Adrenal gland (tissue), 12 donors: ENCODE results near the gene PBX3. TPM values are rescaled to one million over a fixed set of nuclear protein-coding genes. Genes with fewer than 3 reads are reported as not detected.

Experiments
- DNase-seq, 7 donors: peaks; one replicate each; pipeline ENCODE4 v3.0.0-alpha.2; 2019 to 2020
- H3K27ac ChIP-seq, 5 donors: fragments of 200-600 bp; sonication (generic) in 4 of 5; 1 replicate in 3 of 5; 2 replicates in 2 of 5; pipeline versions ENCODE4 v1.5.1 to v1.8.0; 2016 to 2020; ENCODE audit warnings: mild to moderate bottlenecking in 1 of 5
- H3K27me3 ChIP-seq: fragments of 200-600 bp; 2 replicates; pipeline ENCODE4 v1.8.0; 2021
- H3K36me3 ChIP-seq, 2 donors: fragments of 200-600 bp; replicated peaks in 1 of 2; 1 replicate in 1 of 2; 2 replicates in 1 of 2; pipeline versions ENCODE4 v1.5.1 to v1.8.0; 2018 to 2022
- H3K4me1 ChIP-seq, 2 donors: fragments of 200-600 bp; replicated peaks in 1 of 2; 1 replicate in 1 of 2; 2 replicates in 1 of 2; pipeline versions ENCODE4 v1.5.1 to v1.8.0; 2018 to 2021
- H3K4me3 ChIP-seq, 4 donors: fragments of 200-600 bp; sonication (generic) in 3 of 4; one replicate each; pipeline ENCODE4 v1.5.1; 2016 to 2018
- H3K9me3 ChIP-seq, 3 donors: fragments of 200-600 bp; sonication (generic) in 1 of 3; replicated peaks in 1 of 3; 1 replicate in 2 of 3; 2 replicates in 1 of 3; pipeline versions ENCODE4 v1.5.1 to v1.8.0; 2016 to 2021
- POLR2A ChIP-seq, 2 donors: fragments of 450-650 bp; IDR thresholded peaks; one replicate each; pipeline ENCODE4 v1.6.1; 2017; ENCODE audit warnings: antibody characterized with exemption in 2 of 2, mild to moderate bottlenecking in 2 of 2, moderate library complexity in 1 of 2
- WGBS, 4 donors: extraction: QIAGEN DNeasy Blood & Tissue Kit in 2 of 4; methylation state at CpG; one replicate each; pipeline versions ENCODE4 v1.1.5 to v1.1.7; 2013 to 2017; 5-methylcytosine and 5-hydroxymethylcytosine counted together
- intact Hi-C, 2 donors: fragments of 100-400 bp; cut with DNase I; formaldehyde crosslinking; loops; one replicate each; pipeline versions ENCODE4 v1.14.1 to v1.15.0; 2022 to 2023
- polyA plus RNA-seq, 3 donors: library from polyadenylated mRNA; stranded (reverse); fragments of 200-250 nt in 2 of 3; fragments of 350-450 nt in 1 of 3; fragmentation: Illumina TruSeq in 1 of 3; extraction: RNeasy Lipid Tissue Mini Kit (QIAGEN cat#74804) in 1 of 3; gene quantifications; one replicate each; pipeline ENCODE4 v1.2.3, GENCODE V29; 2013 to 2014
- total RNA-seq, 9 donors: library from RNA; depleted of rRNA in 4 of 9; stranded (reverse); fragments of >200 nt in 4 of 9; fragments of 120-200 nt in 1 of 9; fragmentation: NEBNext Ultra II Directional in 1 of 9; extraction: Animal tissue kit (Norgen Biotek cat#: 25700) in 1 of 9; gene quantifications; one replicate each; pipeline versions ENCODE4 v1.1.0 to v1.2.4, GENCODE V29; 2013 to 2023
- TF ChIP-seq, protein P1 (sequence below), 6 experiments: fragments of 450-650 bp in 4 of 6; fragments of 200-600 bp in 2 of 6; sonication (generic) in 1 of 6; IDR thresholded peaks; 1 replicate in 5 of 6; 2 replicates in 1 of 6; pipeline versions ENCODE4 v1.5.1 to v1.8.0; 2016 to 2021; ENCODE audit warnings: antibody characterized with exemption in 6 of 6, mild to moderate bottlenecking in 2 of 6, moderate library complexity in 1 of 6
- donor health status: healthy with polysubstance abuse.
- donor health status: Bipolar disorder and iron deficiency.
- donor health status: DM: yes; HTN: yes; CAD: no.
- donor health status: DM: no; HTN: no; CAD: no.
- donor health status: DM: no; HTN: no; CAD: no.
- donor health status: DM: yes; HTN: yes; CAD: no.

PBX3 gene
- total and polyA plus RNA-seq, 12 donors: 18.3 to 231 (median 133) TPM

DNA sequence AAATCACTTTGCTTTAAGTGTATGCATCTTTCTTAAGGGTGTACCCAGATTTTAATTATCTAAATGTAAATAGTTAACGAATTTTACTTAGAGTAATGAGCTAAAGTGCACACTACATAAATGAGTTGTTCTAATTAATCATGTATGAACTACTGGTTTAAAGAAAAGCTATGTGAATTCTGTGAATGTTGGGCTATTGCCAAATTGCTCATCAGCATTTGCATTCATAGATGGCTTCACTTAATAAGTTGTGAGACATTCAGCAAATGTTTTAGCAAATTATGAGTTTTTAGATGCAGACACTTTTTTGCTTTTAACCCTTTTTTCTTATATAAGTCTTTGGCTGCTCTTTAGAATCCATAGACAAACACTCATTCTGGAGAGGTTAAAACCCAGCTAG, 175.7 kb downstream of the PBX3 start:
- DNase-seq: no peak
- no peak overlapping the region for H3K4me3 ChIP-seq
- no peaks in the 10 kb centered on the region for H3K4me1 ChIP-seq
- intact Hi-C loops: no loop called here
- WGBS, 4 donors: 69 to 83% (median 77%) methylated on average over 1 of the region's 1 CpG
- H3K9me3 ChIP-seq: no peaks in the 10 kb centered on the region
- H3K27me3 ChIP-seq: no peaks in the 10 kb centered on the region
- H3K36me3 ChIP-seq: no peaks in the 10 kb centered on the region
- no peak overlapping the region for H3K27ac ChIP-seq
- TF ChIP-seq, protein P1, sequence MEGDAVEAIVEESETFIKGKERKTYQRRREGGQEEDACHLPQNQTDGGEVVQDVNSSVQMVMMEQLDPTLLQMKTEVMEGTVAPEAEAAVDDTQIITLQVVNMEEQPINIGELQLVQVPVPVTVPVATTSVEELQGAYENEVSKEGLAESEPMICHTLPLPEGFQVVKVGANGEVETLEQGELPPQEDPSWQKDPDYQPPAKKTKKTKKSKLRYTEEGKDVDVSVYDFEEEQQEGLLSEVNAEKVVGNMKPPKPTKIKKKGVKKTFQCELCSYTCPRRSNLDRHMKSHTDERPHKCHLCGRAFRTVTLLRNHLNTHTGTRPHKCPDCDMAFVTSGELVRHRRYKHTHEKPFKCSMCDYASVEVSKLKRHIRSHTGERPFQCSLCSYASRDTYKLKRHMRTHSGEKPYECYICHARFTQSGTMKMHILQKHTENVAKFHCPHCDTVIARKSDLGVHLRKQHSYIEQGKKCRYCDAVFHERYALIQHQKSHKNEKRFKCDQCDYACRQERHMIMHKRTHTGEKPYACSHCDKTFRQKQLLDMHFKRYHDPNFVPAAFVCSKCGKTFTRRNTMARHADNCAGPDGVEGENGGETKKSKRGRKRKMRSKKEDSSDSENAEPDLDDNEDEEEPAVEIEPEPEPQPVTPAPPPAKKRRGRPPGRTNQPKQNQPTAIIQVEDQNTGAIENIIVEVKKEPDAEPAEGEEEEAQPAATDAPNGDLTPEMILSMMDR (IDR thresholded peaks at IDR 0.05): no peak

DNA sequence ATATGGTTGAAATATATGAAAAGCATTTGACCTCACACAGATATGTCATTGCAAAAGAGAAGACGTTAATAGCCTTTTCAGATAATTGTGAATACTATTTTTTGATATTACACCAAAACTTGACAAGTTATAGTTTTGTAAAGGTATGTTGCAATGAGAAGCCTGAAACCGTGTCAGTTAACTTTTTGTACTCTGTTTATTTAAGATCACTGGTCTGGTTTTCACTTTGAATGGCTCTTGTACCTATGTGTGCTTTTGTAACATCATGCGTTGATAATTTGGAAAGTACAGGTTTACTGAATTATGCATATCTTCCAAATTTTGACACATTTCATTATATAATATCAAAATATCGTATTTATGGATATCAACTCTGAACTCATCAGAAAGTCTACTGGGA, 177.2 kb downstream of the PBX3 start:
- 90 to 95% (median 91%) methylated on average over 4 of the region's 4 CpGs for WGBS, 4 donors

DNA sequence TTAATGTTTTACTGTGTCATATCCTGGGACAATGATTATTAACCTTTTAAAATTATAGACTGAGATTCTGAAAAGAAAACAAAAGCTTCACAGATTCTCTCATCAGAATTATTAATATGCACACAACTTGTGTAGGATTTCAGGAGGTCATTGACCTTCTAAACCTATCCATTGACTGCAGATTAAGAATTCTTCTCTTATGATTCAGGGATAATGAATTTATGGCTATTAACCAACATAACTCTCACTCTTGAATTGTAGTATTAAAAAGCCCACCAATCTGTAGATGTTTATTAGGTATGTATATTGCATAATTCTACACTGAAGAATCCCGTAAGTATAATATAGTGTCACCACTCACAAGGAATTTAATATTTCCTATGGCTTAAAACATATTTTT, 179.8 kb downstream of the PBX3 start:
- no peak for TF ChIP-seq POLR2A (IDR thresholded peaks at IDR 0.05)
- TF ChIP-seq, protein P1 (IDR thresholded peaks at IDR 0.05): no peak
- no peak overlapping the region for H3K4me3 ChIP-seq
- 97 to 100% (median 99%) methylated on average over 1 of the region's 1 CpG for WGBS, 4 donors
- H3K36me3 ChIP-seq: no peaks in the 10 kb centered on the region
- no peaks in the 10 kb centered on the region for H3K9me3 ChIP-seq
- intact Hi-C loops: no loop called here
- DNase-seq: no peak
- H3K4me1 ChIP-seq: peaks cover under 1% of the 10 kb centered on the region in 2 donors
- no peaks in the 10 kb centered on the region for H3K27me3 ChIP-seq
- no peak overlapping the region for H3K27ac ChIP-seq

More for the DNA sequence above, 177.2 kb downstream of the PBX3 start:
- intact Hi-C loops: no loop called here
- Histone ChIP-seq H3K4me1 (no peaks in the 10 kb centered on the region), H3K36me3 (no peaks in the 10 kb centered on the region), H3K9me3 (no peaks in the 10 kb centered on the region), H3K27me3 (no peaks in the 10 kb centered on the region), H3K4me3 (no peak overlapping the region), H3K27ac (no peak overlapping the region)
- TF ChIP-seq, protein P1 (IDR thresholded peaks at IDR 0.05): no peak
- no peak for TF ChIP-seq POLR2A (IDR thresholded peaks at IDR 0.05)
- DNase-seq: no peak

DNA sequence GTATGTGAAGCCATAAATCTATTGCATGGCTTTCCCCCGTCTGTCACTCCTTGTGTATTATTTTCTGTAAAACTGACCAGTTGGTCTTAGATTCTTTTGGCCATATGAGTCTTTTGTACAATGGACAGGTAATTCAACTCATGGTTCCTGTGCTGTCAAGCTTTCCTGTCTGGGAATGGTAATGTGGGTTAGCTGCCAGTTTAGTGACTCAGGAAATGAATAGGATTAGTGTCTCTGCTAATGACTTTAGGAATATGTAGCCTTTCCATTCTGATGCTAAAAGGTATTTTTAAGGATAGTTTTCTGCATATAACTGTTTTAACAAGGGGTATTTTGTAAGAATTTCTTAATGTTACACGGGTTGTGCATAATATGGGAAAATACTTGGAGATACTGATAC, 182.7 kb downstream of the PBX3 start:
- intact Hi-C loops: no loop called here
- DNase-seq: no peak
- H3K4me1 ChIP-seq: peaks cover 4 to 7% of the 10 kb centered on the region in 2 donors
- H3K36me3 ChIP-seq: no peaks in the 10 kb centered on the region
- H3K27ac ChIP-seq: no peak overlapping the region
- H3K27me3 ChIP-seq: no peaks in the 10 kb centered on the region
- TF ChIP-seq POLR2A (IDR thresholded peaks at IDR 0.05): no peak
- TF ChIP-seq, protein P1 (IDR thresholded peaks at IDR 0.05): no peak
- H3K4me3 ChIP-seq: no peak overlapping the region
- 81 to 91% (median 89%) methylated on average over 2 of the region's 2 CpGs for WGBS, 4 donors
- no peaks in the 10 kb centered on the region for H3K9me3 ChIP-seq
